K562 (cell line): Measurements from ENCODE around the gene OR2V2. TPM values are rescaled to one million over a fixed set of nuclear protein-coding genes. Genes with fewer than 3 reads are reported as not detected.

ENCODE experiments used
- ARID4B ChIP-seq: sonication (generic); formaldehyde crosslinking; IDR thresholded peaks from 2 replicates; pipeline ENCODE4 v1.8.0; 2022; ENCODE audit warnings: mild to moderate bottlenecking, missing genetic modification reagents
- BRD4 ChIP-seq: fragments of 200-600 bp; sonication (generic); IDR thresholded peaks from 2 replicates; pipeline ENCODE4 v1.6.1; 2017; ENCODE audit warnings: inconsistent platforms
- CBX3 ChIP-seq, 2 experiments: IDR thresholded peaks; 1 replicate in 1 of 2; 2 replicates in 1 of 2; pipeline ENCODE4 v1.6.1; 2012; ENCODE audit warnings: inconsistent platforms in 2 of 2, low read length in 2 of 2, borderline replicate concordance in 1 of 2, control low read depth in 1 of 2
- CHD4 ChIP-seq: fragments of 200-600 bp; sonication (generic); IDR thresholded peaks from 3 replicates; pipeline ENCODE4 v1.6.1; 2012; ENCODE audit warnings: low read depth, mild to moderate bottlenecking, mixed read lengths, low read length, inconsistent platforms; ENCODE audit not compliant: insufficient read depth, insufficient replicate concordance, poor library complexity, severe bottlenecking
- CTCF ChIP-seq, 3 experiments: IDR thresholded peaks in 2 of 3; conservative IDR thresholded peaks in 1 of 3; 2 replicates each; pipeline ENCODE4 v1.5.1; 2011 to 2012; ENCODE audit warnings: low read length in 3 of 3, mild to moderate bottlenecking in 3 of 3, control low read depth in 2 of 3, improper control_type of control experiment in 1 of 3, inconsistent platforms in 1 of 3, low read depth in 1 of 3, mixed read lengths in 1 of 3, moderate library complexity in 1 of 3; ENCODE audit not compliant: insufficient read depth in 2 of 3
- KDM5B ChIP-seq: fragments of 200-600 bp; sonication (generic); IDR thresholded peaks from 2 replicates; pipeline ENCODE4 v1.6.1; 2012; ENCODE audit warnings: low read depth, mild to moderate bottlenecking, moderate library complexity, low read length, control low read depth, inconsistent platforms; ENCODE audit not compliant: insufficient replicate concordance
- MAZ ChIP-seq, 2 experiments: fragments of 450-650 bp in 1 of 2; sonication (generic) in 1 of 2; formaldehyde crosslinking; IDR thresholded peaks in 1 of 2; conservative IDR thresholded peaks in 1 of 2; 2 replicates each; pipeline versions ENCODE4 v1.4.0 to v1.5.0; 2020; ENCODE audit warnings: mild to moderate bottlenecking in 1 of 2, missing genetic modification reagents in 1 of 2
- MXD1 ChIP-seq: fragments of 250-450 bp; sonication (Bioruptor Pico); IDR thresholded peaks from 2 replicates; pipeline ENCODE4 v1.8.0; 2021; ENCODE audit warnings: borderline replicate concordance, mild to moderate bottlenecking, moderate library complexity; ENCODE audit not compliant: poor library complexity, severe bottlenecking
- MYC ChIP-seq, 2 experiments: fragments of 250-450 bp in 1 of 2; sonication (Bioruptor Pico) in 1 of 2; IDR thresholded peaks; 2 replicates each; pipeline versions ENCODE4 v1.5.1 to v1.6.1; 2012 to 2021; ENCODE audit warnings: low read depth in 2 of 2, borderline replicate concordance in 1 of 2, improper control_type of control experiment in 1 of 2, low read length in 1 of 2, mild to moderate bottlenecking in 1 of 2, moderate library complexity in 1 of 2
- PCBP1 ChIP-seq: fragments of 200-400 bp; formaldehyde crosslinking; IDR thresholded peaks from 2 replicates; pipeline ENCODE4 v1.6.1; 2018; ENCODE audit warnings: mild to moderate bottlenecking, low read depth, low read length; ENCODE audit not compliant: poor library complexity, severe bottlenecking
- POLR2B ChIP-seq: fragments of 450-650 bp; IDR thresholded peaks from 2 replicates; pipeline ENCODE4 v1.6.1; 2018; ENCODE audit warnings: low read depth; ENCODE audit not compliant: partially characterized antibody
- SREBF1 ChIP-seq: fragments of 150-350 bp; IDR thresholded peaks from 2 replicates; pipeline ENCODE4 v1.6.1; 2014; ENCODE audit warnings: antibody characterized with exemption, low read depth, low read length, borderline replicate concordance
- ZBTB2 ChIP-seq: fragments of 450-650 bp; IDR thresholded peaks from 2 replicates; pipeline ENCODE4 v1.6.1; 2016; ENCODE audit warnings: antibody characterized with exemption
- polyA plus RNA-seq, 8 experiments: library from polyadenylated mRNA; depleted of rRNA in 4 of 8; stranded (reverse) in 5 of 8; unstranded in 3 of 8; fragments of >200 nt; fragmentation: Nextera tagmentation in 2 of 8; fragmentation: Illumina TruSeq in 1 of 8; extraction: Ambion mirVana in 2 of 8; extraction: Trizol in 1 of 8; gene quantifications; 2 replicates each; pipeline versions ENCODE4 v1.2.1 to v1.2.3, GENCODE V29; 2011 to 2014; ENCODE audit warnings: inconsistent platforms in 1 of 8, missing spikeins in 1 of 8
- total RNA-seq, 7 experiments: library from RNA; depleted of rRNA in 6 of 7; stranded (reverse); fragments of >200 nt in 6 of 7; fragmentation: Illumina TruSeq in 2 of 7; extraction: Trizol in 2 of 7; gene quantifications; 2 replicates each; pipeline versions ENCODE4 v1.2.1 to v1.2.3, GENCODE V29; 2011 to 2021; ENCODE audit warnings: low replicate concordance in 1 of 7

The OR2V2 gene
- total and polyA plus RNA-seq, 9 of the 15 experiments (the other 6 are each of a cell fraction or from before 2014, with no cell fraction given): 0.01 TPM; not detected in 8

GRCh38 chr5:181191526-181192336 is 44.3 kb downstream of the OR2V2 start (continued):
- TF ChIP-seq ARID4B (peak; percentile 77), ZBTB2 (peak; percentile 59; the same call in 1 of the 2 replicates), CTCF (IDR thresholded peaks at IDR 0.05 in 2 of 3, conservative IDR thresholded peaks at IDR 0.05 in 1 of 3; ENCODE audit: insufficient read depth in 2 of 3, low read depth in 1 of 3, low read length in 3 of 3) (peak in 1 of 3 experiments; percentile 11; a peak in 1 of 6 replicates), SREBF1 (peak; percentile 53; the same call in 1 of the 2 replicates), POLR2B (peak; percentile 30), CBX3 (IDR thresholded peaks at IDR 0.05; ENCODE audit: borderline replicate concordance in 1 of 2, low read length in 2 of 2) (peak in 1 of 2 experiments; percentile 15; a peak in 1 of 3 replicates), PCBP1 (peak; percentile 22), CHD4 (no peak), BRD4 (peak; percentile 76; the same call in 1 of the 2 replicates), KDM5B (peak; percentile 17), MXD1 (CRISPR knock-in tag) (no peak), MAZ (CRISPR knock-in tag; conservative IDR thresholded peaks at IDR 0.05 in 1 of 2, IDR thresholded peaks at IDR 0.05 in 1 of 2) (peak in 1 of 2 experiments; percentile 93), MYC (IDR thresholded peaks at IDR 0.05; ENCODE audit: low read depth, low read length) (peak; percentile 87), MYC (CRISPR knock-in tag; IDR thresholded peaks at IDR 0.05; ENCODE audit: borderline replicate concordance, low read depth) (no peak; the same call in 1 of the 2 replicates)
